Measurements from ENCODE around the gene PLEKHA7. TPM values are rescaled to one million over a fixed set of nuclear protein-coding genes. Genes with fewer than 3 reads are reported as not detected.

The PLEKHA7 gene
- total and polyA plus RNA-seq, 5 donors from 2014 or later = 0.48 to 1.8 (median 0.73) TPM

DNA sequence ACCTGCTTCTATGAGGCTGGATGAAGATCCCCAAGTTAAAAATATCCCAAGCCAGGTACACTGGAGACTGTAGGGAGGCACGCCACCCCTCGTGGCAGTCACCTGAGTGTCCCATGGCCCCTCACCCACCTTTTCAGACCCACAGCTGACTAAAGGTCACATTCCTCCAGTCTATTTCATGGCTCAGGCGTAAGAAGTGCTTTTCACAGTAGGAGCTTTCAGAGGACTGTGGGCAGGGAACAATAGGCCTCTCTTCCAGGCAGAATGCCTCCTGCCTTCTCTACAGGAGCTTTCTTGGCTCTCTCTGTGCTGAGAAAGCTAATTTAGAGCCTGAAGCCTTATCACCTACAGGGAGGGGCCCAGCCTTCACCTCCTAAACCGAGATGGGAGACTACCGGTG is 201.9 kb downstream of the PLEKHA7 start:
- Histone ChIP-seq H3K4me1 (ENCODE audit: control insufficient read depth, insufficient read depth, low read length, poor library complexity, severe bottlenecking) (no peaks in the 10 kb centered on the region), H3K27me3 (ENCODE audit: control insufficient read depth, insufficient read depth, low read length) (no peaks in the 10 kb centered on the region), H3K4me3 (ENCODE audit: low read depth, low read length) (no peak overlapping the region), H3K36me3 (ENCODE audit: control insufficient read depth, insufficient read depth, low read length) (no peaks in the 10 kb centered on the region), H3K9me3 (ENCODE audit: control insufficient read depth in 2 of 2, low read length in 2 of 2) (no peaks in the 10 kb centered on the region), H3K27ac (ENCODE audit: insufficient read depth, low read length, poor library complexity, severe bottlenecking) (no peak overlapping the region)
- peaks cover 0 to 2% (median 0%) of the 10 kb centered on the region in 7 donors for H3K9me3 Mint-ChIP-seq
- H3K36me3 Mint-ChIP-seq = no peaks in the 10 kb centered on the region
- H3K27ac Mint-ChIP-seq = no peak overlapping the region
- H3K4me1 Mint-ChIP-seq = no peaks in the 10 kb centered on the region
- H3K27me3 Mint-ChIP-seq = no peaks in the 10 kb centered on the region
- DNase-seq = no peak
- ATAC-seq (ENCODE audit: low read depth in 2 of 2) = no peak
- no peak overlapping the region for H3K4me3 Mint-ChIP-seq

DNA sequence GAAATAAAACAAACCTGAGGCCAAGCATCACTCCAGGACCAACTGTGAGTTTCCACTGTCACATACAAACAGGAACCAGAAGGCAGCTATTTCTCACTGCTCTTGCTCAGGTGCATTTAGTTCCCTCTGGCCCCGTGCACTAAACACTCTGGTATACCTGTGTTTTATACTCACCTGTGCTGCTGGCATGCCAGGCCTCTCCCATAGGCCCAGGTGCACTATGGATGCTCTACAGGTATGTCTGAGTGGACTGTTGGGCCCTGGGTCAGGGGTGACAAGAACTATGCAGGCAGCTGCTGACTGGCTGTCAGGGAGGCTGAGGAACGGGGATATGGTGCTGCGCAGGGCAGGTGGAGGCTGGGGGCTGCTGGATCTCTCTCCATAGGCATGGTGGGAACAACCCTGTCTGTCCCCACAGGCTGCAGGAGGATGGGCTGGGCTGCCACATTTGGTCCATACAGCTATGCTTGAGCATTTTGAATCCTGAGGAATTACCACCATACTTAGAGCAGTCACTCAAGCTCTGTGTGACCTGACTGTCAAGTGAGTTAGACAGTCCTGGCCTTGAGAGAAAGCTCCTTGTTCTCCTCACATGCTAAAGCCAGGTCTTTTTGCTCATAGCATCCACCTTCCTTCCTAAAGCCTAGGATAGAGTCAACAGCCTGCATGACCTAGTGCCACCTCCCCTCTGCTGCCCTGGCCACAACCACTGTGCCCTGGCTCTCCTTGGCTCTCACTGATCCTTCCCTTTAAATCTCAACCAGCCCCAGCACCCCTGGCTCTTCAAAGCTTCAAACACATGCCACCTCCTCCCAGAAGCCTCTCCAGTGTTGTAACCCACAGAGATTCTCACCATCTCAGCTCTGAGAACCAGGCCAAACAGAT is 202.8 kb downstream of the PLEKHA7 start:
- Histone ChIP-seq H3K27me3 (ENCODE audit: control insufficient read depth, insufficient read depth, low read length) (no peaks in the 10 kb centered on the region), H3K4me1 (ENCODE audit: control insufficient read depth, insufficient read depth, low read length, poor library complexity, severe bottlenecking) (no peaks in the 10 kb centered on the region), H3K4me3 (ENCODE audit: low read depth, low read length) (no peak overlapping the region), H3K27ac (ENCODE audit: insufficient read depth, low read length, poor library complexity, severe bottlenecking) (no peak overlapping the region), H3K36me3 (ENCODE audit: control insufficient read depth, insufficient read depth, low read length) (no peaks in the 10 kb centered on the region), H3K9me3 (ENCODE audit: control insufficient read depth in 2 of 2, low read length in 2 of 2) (no peaks in the 10 kb centered on the region)
- Mint-ChIP-seq H3K9me3 (peaks cover 0 to 2% (median 0%) of the 10 kb centered on the region in 7 donors), H3K4me3 (no peak overlapping the region), H3K4me1 (no peaks in the 10 kb centered on the region), H3K27me3 (no peaks in the 10 kb centered on the region), H3K36me3 (no peaks in the 10 kb centered on the region), H3K27ac (no peak overlapping the region)
- DNase-seq = no peak
- no peak for ATAC-seq (ENCODE audit: low read depth in 2 of 2)

DNA sequence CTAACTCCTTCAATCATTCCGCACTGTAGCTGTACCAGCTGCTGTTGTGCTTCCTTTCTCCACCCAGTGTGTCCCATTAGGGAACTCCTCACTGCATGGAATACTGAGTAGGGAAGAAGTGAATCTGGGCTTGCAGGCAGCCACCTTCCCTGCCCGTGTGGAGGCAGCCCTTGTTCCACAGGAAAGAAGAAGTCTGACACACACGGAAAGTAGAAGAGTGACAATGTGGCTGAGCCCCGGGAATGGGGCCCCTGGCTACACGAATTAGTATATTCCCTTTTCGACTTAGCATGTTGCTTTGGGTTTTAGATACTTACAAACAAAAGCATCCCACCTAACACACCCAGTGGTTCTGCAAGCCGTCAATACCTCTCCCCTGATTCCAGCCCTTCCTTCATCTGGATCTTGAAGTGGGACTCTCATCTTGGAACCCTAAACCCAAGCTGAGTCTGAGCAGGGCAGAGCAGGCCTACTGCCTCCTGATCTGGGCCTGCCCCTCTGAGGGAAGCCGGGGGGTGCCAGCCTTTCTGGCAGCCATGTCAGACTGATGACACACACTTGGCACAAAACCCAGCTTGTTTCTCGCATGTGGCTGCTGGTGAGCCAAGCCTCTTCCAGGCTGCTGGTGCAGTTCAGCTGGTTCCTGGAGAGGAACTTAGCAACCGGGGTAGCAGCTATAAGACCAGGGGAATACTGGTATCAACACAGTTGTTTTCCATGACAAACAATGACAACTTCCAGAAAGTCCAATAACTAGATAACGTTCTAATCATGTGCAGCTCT is 204.1 kb downstream of the PLEKHA7 start:
- H3K9me3 ChIP-seq (ENCODE audit: control insufficient read depth in 2 of 2, low read length in 2 of 2) = no peaks in the 10 kb centered on the region
- H3K27me3 ChIP-seq (ENCODE audit: control insufficient read depth, insufficient read depth, low read length) = no peaks in the 10 kb centered on the region
- H3K27ac Mint-ChIP-seq = no peak overlapping the region
- no peaks in the 10 kb centered on the region for H3K36me3 Mint-ChIP-seq
- no peak for ATAC-seq (ENCODE audit: low read depth in 2 of 2)
- no peaks in the 10 kb centered on the region for H3K27me3 Mint-ChIP-seq
- H3K4me1 ChIP-seq (ENCODE audit: control insufficient read depth, insufficient read depth, low read length, poor library complexity, severe bottlenecking) = no peaks in the 10 kb centered on the region
- DNase-seq = no peak
- H3K36me3 ChIP-seq (ENCODE audit: control insufficient read depth, insufficient read depth, low read length) = no peaks in the 10 kb centered on the region
- no peak overlapping the region for H3K27ac ChIP-seq (ENCODE audit: insufficient read depth, low read length, poor library complexity, severe bottlenecking)
- peaks cover 0 to 2% (median 0%) of the 10 kb centered on the region in 7 donors for H3K9me3 Mint-ChIP-seq
- H3K4me3 Mint-ChIP-seq = no peak overlapping the region
- no peak overlapping the region for H3K4me3 ChIP-seq (ENCODE audit: low read depth, low read length)
- H3K4me1 Mint-ChIP-seq = no peaks in the 10 kb centered on the region

DNA sequence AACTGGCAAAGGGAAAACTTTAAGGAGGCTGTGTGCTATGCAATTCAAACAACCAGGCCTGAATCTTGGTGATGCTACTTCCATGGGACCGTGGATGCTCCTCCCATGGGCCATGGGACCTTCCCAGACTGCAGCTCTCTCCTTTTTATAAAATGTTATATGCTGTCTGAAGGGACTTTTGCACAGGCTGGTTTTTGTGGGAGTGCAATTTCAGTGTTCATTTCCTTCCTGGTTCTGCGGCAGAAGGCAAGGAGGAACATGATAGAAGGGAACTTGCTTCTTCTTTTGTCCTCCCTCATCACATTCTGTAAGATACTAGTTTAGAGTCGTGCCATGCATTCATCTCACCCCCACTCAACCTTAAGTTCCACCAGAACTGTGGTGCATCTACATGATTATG is 206.9 kb downstream of the PLEKHA7 start:
- ATAC-seq (ENCODE audit: low read depth in 2 of 2) = no peak
- no peak overlapping the region for H3K27ac ChIP-seq (ENCODE audit: insufficient read depth, low read length, poor library complexity, severe bottlenecking)

DNA sequence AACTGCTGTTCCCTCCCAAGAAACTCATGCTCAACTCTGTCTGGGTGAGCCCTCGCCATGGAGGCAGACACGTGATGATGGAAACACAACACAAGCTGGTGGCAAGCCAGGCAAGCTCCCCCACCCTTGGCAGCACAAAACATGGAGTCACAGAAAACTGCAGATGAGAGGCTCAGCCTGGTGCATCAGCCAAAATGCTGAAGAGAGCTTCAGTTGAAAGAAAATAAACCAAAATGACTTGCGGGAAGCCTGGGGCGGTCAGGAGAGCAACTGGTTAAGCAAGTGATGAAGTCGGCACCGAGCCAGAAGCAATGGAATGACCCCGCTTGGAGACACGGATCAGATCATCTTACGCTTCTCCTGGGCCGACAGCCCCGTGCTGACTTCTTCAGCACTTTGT is 207.4 kb downstream of the PLEKHA7 start:
- no peaks in the 10 kb centered on the region for H3K27me3 Mint-ChIP-seq
- no peak overlapping the region for H3K4me3 Mint-ChIP-seq
- Histone ChIP-seq H3K4me1 (ENCODE audit: control insufficient read depth, insufficient read depth, low read length, poor library complexity, severe bottlenecking) (no peaks in the 10 kb centered on the region), H3K4me3 (ENCODE audit: low read depth, low read length) (no peak overlapping the region), H3K27ac (ENCODE audit: insufficient read depth, low read length, poor library complexity, severe bottlenecking) (no peak overlapping the region), H3K36me3 (ENCODE audit: control insufficient read depth, insufficient read depth, low read length) (no peaks in the 10 kb centered on the region), H3K27me3 (ENCODE audit: control insufficient read depth, insufficient read depth, low read length) (peaks cover 3% of the 10 kb centered on the region), H3K9me3 (ENCODE audit: control insufficient read depth in 2 of 2, low read length in 2 of 2) (no peaks in the 10 kb centered on the region)
- peak overlapping the region in 1 of 3 donors; percentile 57 for H3K27ac Mint-ChIP-seq
- no peak for DNase-seq
- H3K9me3 Mint-ChIP-seq = peaks cover 0 to 2% (median 0%) of the 10 kb centered on the region in 7 donors
- no peak for ATAC-seq (ENCODE audit: low read depth in 2 of 2)
- no peaks in the 10 kb centered on the region for H3K36me3 Mint-ChIP-seq
- H3K4me1 Mint-ChIP-seq = no peaks in the 10 kb centered on the region

More for the DNA sequence above, 206.9 kb downstream of the PLEKHA7 start:
- H3K4me3 Mint-ChIP-seq = no peak overlapping the region
- Histone ChIP-seq H3K9me3 (ENCODE audit: control insufficient read depth in 2 of 2, low read length in 2 of 2) (no peaks in the 10 kb centered on the region), H3K27me3 (ENCODE audit: control insufficient read depth, insufficient read depth, low read length) (peaks cover 3% of the 10 kb centered on the region), H3K4me1 (ENCODE audit: control insufficient read depth, insufficient read depth, low read length, poor library complexity, severe bottlenecking) (no peaks in the 10 kb centered on the region), H3K4me3 (ENCODE audit: low read depth, low read length) (no peak overlapping the region), H3K36me3 (ENCODE audit: control insufficient read depth, insufficient read depth, low read length) (no peaks in the 10 kb centered on the region)
- DNase-seq = no peak
- H3K4me1 Mint-ChIP-seq = no peaks in the 10 kb centered on the region
- no peak overlapping the region for H3K27ac Mint-ChIP-seq
- H3K9me3 Mint-ChIP-seq = peaks cover 0 to 2% (median 0%) of the 10 kb centered on the region in 7 donors
- no peaks in the 10 kb centered on the region for H3K27me3 Mint-ChIP-seq
- H3K36me3 Mint-ChIP-seq = no peaks in the 10 kb centered on the region

DNA sequence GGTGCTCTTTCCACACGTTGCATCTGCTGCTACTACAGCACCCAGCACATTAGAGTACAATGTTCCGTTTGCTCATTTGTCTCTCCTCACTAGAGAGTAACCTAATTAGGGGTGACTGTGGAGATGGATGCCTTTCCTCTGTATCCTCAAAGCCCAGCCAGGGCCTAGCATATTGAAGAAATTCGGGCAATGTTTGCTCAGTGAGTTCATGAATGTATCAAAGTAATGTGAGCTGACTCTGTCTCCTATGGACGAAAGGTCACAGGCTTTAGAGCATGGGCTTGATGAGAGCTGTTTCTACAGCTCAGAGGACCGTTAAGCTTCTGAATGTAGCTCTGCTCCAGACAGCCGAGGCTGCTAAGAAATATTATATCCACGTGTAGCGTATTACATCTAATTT is 208.3 kb downstream of the PLEKHA7 start:
- no peak for DNase-seq
- Histone ChIP-seq H3K36me3 (ENCODE audit: control insufficient read depth, insufficient read depth, low read length) (no peaks in the 10 kb centered on the region), H3K4me3 (ENCODE audit: low read depth, low read length) (no peak overlapping the region), H3K9me3 (ENCODE audit: control insufficient read depth in 2 of 2, low read length in 2 of 2) (no peaks in the 10 kb centered on the region), H3K4me1 (ENCODE audit: control insufficient read depth, insufficient read depth, low read length, poor library complexity, severe bottlenecking) (no peaks in the 10 kb centered on the region), H3K27ac (ENCODE audit: insufficient read depth, low read length, poor library complexity, severe bottlenecking) (no peak overlapping the region), H3K27me3 (ENCODE audit: control insufficient read depth, insufficient read depth, low read length) (peaks cover 3% of the 10 kb centered on the region)
- Mint-ChIP-seq H3K27ac (no peak overlapping the region), H3K9me3 (peaks cover 0 to 2% (median 0%) of the 10 kb centered on the region in 7 donors), H3K4me3 (no peak overlapping the region), H3K36me3 (no peaks in the 10 kb centered on the region), H3K4me1 (no peaks in the 10 kb centered on the region), H3K27me3 (no peaks in the 10 kb centered on the region)
- no peak for ATAC-seq (ENCODE audit: low read depth in 2 of 2)

DNA sequence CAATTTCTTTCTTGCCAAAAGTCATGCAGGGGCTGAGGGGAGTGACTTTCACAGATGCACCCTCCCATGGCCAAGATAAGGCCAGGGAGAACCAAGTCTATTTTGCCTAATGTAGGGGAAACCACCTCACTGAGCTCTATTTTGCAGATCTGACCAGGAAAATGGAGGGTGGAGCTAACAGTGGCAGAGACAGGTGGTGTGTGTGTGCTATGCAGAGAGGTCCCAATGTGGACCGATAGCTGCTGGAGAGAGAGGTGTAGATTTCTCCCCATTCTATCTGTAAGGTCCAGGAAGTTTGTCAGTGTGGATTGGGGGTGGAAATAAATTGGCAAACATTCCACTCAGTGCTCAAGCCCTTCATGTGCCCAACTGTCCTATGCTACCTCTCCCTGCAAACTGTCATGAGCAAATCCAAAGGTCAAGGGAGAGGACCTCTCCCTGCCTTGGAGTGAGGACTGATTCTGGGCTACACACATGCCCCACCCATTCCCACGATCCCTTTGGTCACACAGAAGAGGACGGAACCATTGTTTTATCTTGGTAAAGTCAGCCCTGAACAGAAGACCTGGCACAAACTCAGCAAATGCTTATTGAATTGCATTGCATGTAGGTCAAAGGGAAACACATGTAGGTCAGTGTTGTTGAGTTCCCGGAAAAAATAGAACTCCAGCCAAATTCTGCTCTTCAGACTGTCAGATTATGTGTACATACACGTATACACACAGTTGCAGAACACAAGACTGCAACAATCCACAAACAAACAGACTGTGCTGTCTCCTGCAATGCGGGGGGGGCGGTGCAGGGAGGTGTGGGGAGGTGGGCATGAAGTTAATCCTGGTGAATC is 209.9 kb downstream of the PLEKHA7 start:
- H3K27me3 ChIP-seq (ENCODE audit: control insufficient read depth, insufficient read depth, low read length) = peaks cover 3% of the 10 kb centered on the region
- DNase-seq = no peak
- Mint-ChIP-seq H3K9me3 (peaks cover 0 to 2% (median 0%) of the 10 kb centered on the region in 7 donors), H3K36me3 (no peaks in the 10 kb centered on the region), H3K4me3 (no peak overlapping the region), H3K27ac (no peak overlapping the region), H3K27me3 (no peaks in the 10 kb centered on the region), H3K4me1 (no peaks in the 10 kb centered on the region)
- no peaks in the 10 kb centered on the region for H3K4me1 ChIP-seq (ENCODE audit: control insufficient read depth, insufficient read depth, low read length, poor library complexity, severe bottlenecking)
- no peak for ATAC-seq (ENCODE audit: low read depth in 2 of 2)
- H3K36me3 ChIP-seq (ENCODE audit: control insufficient read depth, insufficient read depth, low read length) = no peaks in the 10 kb centered on the region
- no peak overlapping the region for H3K27ac ChIP-seq (ENCODE audit: insufficient read depth, low read length, poor library complexity, severe bottlenecking)
- no peak overlapping the region for H3K4me3 ChIP-seq (ENCODE audit: low read depth, low read length)
- no peaks in the 10 kb centered on the region for H3K9me3 ChIP-seq (ENCODE audit: control insufficient read depth in 2 of 2, low read length in 2 of 2)
